HEK293 (cell line): ENCODE data around the gene CD244.

Experiments used
- AEBP2 ChIP-seq: fragments of 450-650 bp; formaldehyde crosslinking; IDR thresholded peaks from 2 replicates; pipeline ENCODE4 v1.5.1; 2016; ENCODE audit warnings: missing biosample characterization, missing genetic modification characterization, borderline replicate concordance
- CTCF ChIP-seq: fragments of 450-650 bp; formaldehyde crosslinking; IDR thresholded peaks from 2 replicates; pipeline ENCODE4 v1.5.1; 2016; ENCODE audit warnings: missing biosample characterization, missing genetic modification characterization
- HOXA7 ChIP-seq: sonication (generic); formaldehyde crosslinking; IDR thresholded peaks from 2 replicates; pipeline ENCODE4 v1.8.1; 2022; ENCODE audit warnings: missing genetic modification reagents, borderline replicate concordance
- INSM2 ChIP-seq: fragments of 450-650 bp; formaldehyde crosslinking; IDR thresholded peaks from 2 replicates; pipeline ENCODE4 v1.5.1; 2016; ENCODE audit warnings: missing biosample characterization, missing genetic modification characterization
- SALL2 ChIP-seq: fragments of 450-650 bp; formaldehyde crosslinking; IDR thresholded peaks from 2 replicates; pipeline ENCODE4 v1.5.0; 2017; ENCODE audit warnings: missing biosample characterization, mild to moderate bottlenecking, missing genetic modification characterization, borderline replicate concordance
- YY1 ChIP-seq: fragments of 450-650 bp; formaldehyde crosslinking; IDR thresholded peaks from 2 replicates; pipeline ENCODE4 v1.5.1; 2018; ENCODE audit warnings: missing biosample characterization, missing genetic modification characterization
- ZBTB11 ChIP-seq: fragments of 450-650 bp; formaldehyde crosslinking; conservative IDR thresholded peaks from 2 replicates; pipeline ENCODE4 v1.5.1; 2016; ENCODE audit warnings: low read depth, missing biosample characterization, missing genetic modification characterization
- ZBTB26 ChIP-seq: fragments of 450-650 bp; formaldehyde crosslinking; optimal IDR thresholded peaks from 2 replicates; pipeline ENCODE3; 2016; ENCODE audit warnings: missing biosample characterization, mild to moderate bottlenecking, missing genetic modification characterization
- ZBTB49 ChIP-seq: fragments of 450-650 bp; formaldehyde crosslinking; IDR thresholded peaks from 2 replicates; pipeline ENCODE4 v1.5.1; 2016; ENCODE audit warnings: missing biosample characterization, missing genetic modification characterization, low read depth
- ZNF10 ChIP-seq: fragments of 450-650 bp; formaldehyde crosslinking; IDR thresholded peaks from 2 replicates; pipeline ENCODE4 v1.5.1; 2017; ENCODE audit warnings: missing biosample characterization, missing genetic modification characterization
- ZNF707 ChIP-seq: fragments of 450-650 bp; formaldehyde crosslinking; IDR thresholded peaks from 2 replicates; pipeline ENCODE4 v1.5.1; 2016; ENCODE audit warnings: missing biosample characterization, missing genetic modification characterization
- ZNF792 ChIP-seq: fragments of 450-650 bp; formaldehyde crosslinking; IDR thresholded peaks from 2 replicates; pipeline ENCODE4 v1.5.1; 2016; ENCODE audit warnings: missing biosample characterization, missing genetic modification characterization
- ZNF837 ChIP-seq: fragments of 450-650 bp; formaldehyde crosslinking; IDR thresholded peaks from 2 replicates; pipeline ENCODE4 v1.5.1; 2016; ENCODE audit warnings: missing biosample characterization, missing genetic modification characterization

GRCh38 chr1:160806784-160807183, 55.9 kb downstream of the CD244 start:
- TF ChIP-seq CTCF (no peak), HOXA7 (no peak), ZNF10 (tag by site-specific recombination) (no peak), YY1 (no peak), ZNF792 (tag by site-specific recombination) (no peak), ZBTB49 (no peak), SALL2 (no peak), ZNF837 (no peak), ZNF707 (no peak), AEBP2 (tag by site-specific recombination) (no peak), INSM2 (tag by site-specific recombination) (no peak), ZBTB26 (no peak), ZBTB11 (no peak)
